HG03060 (cell line): Measurements from ENCODE around the gene LDLRAD4.
"Not testable (repeated sequence)": the region's sequence is repeated elsewhere in the genome, so short reads cannot be mapped to it uniquely, and the experiment has no call there.

Source experiments
- ATAC-seq: cut with Tn5 transposase; IDR thresholded peaks from one replicate; pipeline ENCODE4 v1.9.1; 2021; ENCODE audit warnings: low read depth, moderate number of reproducible peaks; ENCODE audit not compliant: unreplicated experiment

LDLRAD4 gene

GRCh38 chr18:13661051-13661778 is 442.7 kb downstream of the LDLRAD4 start:
- ATAC-seq = no peak

GRCh38 chr18:13661779-13662256 is 443.3 kb downstream of the LDLRAD4 start:
- no peak for ATAC-seq

- no peak for ATAC-seq
Observed at GRCh38 chr18:13672657-13673056, 454.1 kb downstream of the LDLRAD4 start.

- ATAC-seq = no peak
Observed at GRCh38 chr18:13676471-13676870, 457.9 kb downstream of the LDLRAD4 start.

- ATAC-seq = not testable (repeated sequence)
Observed at GRCh38 chr18:13677350-13677749, 458.8 kb downstream of the LDLRAD4 start.

- no peak for ATAC-seq
Observed at GRCh38 chr18:13680612-13681011, 462.1 kb downstream of the LDLRAD4 start.

GRCh38 chr18:13681701-13682100 is 463.1 kb downstream of the LDLRAD4 start:
- ATAC-seq = no peak

GRCh38 chr18:13684546-13684945 is 466.0 kb downstream of the LDLRAD4 start:
- ATAC-seq = no peak

- ATAC-seq = no peak
Observed at GRCh38 chr18:13688191-13689136, 469.9 kb downstream of the LDLRAD4 start.

- not testable (repeated sequence) for ATAC-seq
Observed at GRCh38 chr18:13690060-13690459, 471.5 kb downstream of the LDLRAD4 start.

GRCh38 chr18:13695337-13695736 is 476.8 kb downstream of the LDLRAD4 start:
- not testable (repeated sequence) for ATAC-seq

- no peak for ATAC-seq
Observed at GRCh38 chr18:13696961-13697360, 478.4 kb downstream of the LDLRAD4 start.

GRCh38 chr18:13700153-13700552 is 481.6 kb downstream of the LDLRAD4 start:
- no peak for ATAC-seq
